ENCODE results near the gene BATF3.
"Not testable (repeated sequence)": the region's sequence is repeated elsewhere in the genome, so short reads cannot be mapped to it uniquely, and the experiment has no call there.

BATF3 gene

DNA sequence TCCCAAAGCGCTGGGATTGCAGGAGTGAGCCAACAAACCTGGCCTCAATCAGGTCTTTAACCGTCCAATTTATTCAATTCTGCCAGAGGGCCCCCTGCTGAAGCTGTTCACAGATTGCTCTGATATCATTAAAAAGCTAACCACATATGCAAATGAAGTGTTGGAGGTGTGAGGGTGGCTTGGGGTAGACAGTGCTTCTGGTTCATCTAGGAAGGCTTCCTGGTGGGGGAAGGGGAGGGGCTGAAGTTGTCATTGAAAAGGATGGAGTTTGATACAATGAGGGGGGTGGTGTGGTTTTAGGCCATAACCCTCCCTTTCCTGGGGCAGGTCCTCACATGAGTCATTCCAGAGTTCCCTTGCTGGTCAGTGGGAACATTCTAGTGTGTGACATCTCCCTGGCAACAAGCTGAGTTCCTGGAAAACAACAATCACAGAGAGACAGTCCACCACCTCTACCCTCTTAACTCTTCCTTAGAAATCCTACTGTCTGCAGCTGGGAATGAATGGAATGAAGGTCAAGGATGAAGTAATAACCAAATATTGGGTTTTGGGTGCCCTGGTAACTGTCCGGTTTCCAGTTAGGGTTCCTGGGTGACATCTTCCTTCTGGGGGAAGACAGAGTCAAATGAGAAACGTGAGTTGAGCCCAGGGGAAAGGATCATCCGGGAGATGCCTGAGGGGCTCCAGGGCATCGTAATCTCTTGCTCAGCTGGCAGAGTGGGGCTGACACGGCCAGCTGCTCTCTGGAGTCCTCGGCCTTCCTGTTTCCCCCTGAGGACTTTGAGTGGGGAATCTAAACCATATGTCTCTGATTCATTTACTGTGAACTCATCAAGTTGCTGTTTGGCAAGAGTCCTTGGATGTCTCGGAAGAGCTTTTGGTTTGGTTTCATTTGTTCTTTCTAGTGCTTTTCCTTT is 32.2 kb downstream of the BATF3 start:
- TF ChIP-seq, protein P1, sequence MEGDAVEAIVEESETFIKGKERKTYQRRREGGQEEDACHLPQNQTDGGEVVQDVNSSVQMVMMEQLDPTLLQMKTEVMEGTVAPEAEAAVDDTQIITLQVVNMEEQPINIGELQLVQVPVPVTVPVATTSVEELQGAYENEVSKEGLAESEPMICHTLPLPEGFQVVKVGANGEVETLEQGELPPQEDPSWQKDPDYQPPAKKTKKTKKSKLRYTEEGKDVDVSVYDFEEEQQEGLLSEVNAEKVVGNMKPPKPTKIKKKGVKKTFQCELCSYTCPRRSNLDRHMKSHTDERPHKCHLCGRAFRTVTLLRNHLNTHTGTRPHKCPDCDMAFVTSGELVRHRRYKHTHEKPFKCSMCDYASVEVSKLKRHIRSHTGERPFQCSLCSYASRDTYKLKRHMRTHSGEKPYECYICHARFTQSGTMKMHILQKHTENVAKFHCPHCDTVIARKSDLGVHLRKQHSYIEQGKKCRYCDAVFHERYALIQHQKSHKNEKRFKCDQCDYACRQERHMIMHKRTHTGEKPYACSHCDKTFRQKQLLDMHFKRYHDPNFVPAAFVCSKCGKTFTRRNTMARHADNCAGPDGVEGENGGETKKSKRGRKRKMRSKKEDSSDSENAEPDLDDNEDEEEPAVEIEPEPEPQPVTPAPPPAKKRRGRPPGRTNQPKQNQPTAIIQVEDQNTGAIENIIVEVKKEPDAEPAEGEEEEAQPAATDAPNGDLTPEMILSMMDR (conservative IDR thresholded peaks at IDR 0.05; ENCODE audit: low read depth, low read length) = no peak
- peak; percentile 96 for DNase-seq (ENCODE audit: low read depth)
- H3K4me3 ChIP-seq (ENCODE audit: low read depth, low read length) = peak overlapping the region; percentile 28

DNA sequence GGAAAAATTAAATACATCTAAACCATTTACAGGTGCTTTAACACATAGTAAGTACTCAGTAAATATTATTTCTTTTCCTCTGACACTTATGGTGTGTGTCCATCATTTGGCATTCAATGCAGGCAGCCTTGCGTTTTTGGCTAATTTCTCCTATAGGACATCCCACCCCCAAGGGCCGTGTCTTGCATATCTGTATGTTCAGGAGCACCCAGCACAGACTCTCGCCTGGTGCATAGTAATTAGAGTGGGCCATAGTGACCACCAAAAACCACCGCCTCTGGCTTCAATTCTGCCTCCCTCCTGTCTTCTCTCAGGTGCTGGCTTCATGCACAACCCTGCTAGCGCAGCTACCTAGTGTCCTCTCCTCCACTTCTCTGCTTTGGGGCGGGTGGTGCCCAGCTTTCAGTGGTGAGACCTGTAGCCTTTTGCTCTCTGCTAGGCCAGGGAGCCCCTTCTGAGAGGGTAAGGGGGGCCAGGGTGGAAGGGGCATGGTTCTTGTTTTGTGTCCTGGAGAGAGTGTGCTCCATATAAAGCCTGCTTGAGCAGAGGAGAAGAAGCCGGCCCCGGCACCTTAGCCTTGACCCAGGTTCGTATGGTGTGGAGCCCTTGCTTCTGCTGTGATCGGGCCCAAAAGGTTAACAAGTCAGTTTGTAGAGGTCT is 33.4 kb downstream of the BATF3 start:
- TF ChIP-seq, protein P1 (conservative IDR thresholded peaks at IDR 0.05; ENCODE audit: low read depth, low read length) = no peak
- no peak for DNase-seq (ENCODE audit: low read depth)
- H3K4me3 ChIP-seq (ENCODE audit: low read depth, low read length) = no peak overlapping the region

DNA sequence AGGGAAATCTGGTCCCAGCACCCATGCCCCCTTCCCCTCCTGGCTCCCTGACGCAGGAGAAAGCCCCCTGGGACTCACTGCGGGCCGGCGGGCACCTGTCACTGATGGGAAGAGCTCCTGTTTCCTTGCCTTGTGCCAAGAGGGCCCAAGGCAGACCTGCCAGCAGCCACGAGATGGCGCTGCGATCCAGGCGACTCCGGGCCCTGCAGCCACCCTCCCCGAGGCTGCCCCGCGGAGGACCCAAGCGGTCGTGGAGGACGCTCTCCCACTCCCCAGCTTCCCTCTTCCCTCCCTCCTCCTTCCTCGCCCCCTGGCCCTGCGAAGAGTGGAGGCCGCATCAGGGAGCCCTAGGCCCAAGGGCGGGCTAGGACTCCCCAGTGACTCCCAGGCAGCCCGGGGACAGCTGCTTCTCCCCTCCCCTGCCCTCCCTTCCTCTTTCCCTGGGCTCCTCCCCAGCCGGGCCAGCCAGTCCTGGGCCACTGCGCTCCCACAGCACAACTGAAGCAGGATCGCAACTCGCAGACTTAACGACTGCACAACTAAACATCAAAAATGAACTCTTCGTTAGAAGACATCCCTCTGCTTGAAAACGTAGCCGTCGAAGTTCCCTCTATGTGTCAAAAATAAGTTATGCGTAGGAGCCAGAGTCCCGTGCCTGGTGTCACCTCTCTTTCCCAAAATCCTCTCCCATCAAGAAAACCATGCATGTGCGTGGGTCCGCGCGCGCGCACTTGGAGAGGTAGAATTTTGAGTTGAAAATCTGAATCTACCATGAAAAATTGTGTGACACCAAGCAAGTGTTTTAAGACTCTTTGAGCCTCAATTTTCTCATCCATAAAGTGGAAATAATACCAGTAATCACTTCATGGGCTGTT is 34.2 kb downstream of the BATF3 start:
- TF ChIP-seq, protein P1 (conservative IDR thresholded peaks at IDR 0.05; ENCODE audit: low read depth, low read length) = peak; percentile 89
- H3K4me3 ChIP-seq (ENCODE audit: low read depth, low read length) = peak overlapping the region; percentile 76
- DNase-seq (ENCODE audit: low read depth) = peak; percentile 85

DNA sequence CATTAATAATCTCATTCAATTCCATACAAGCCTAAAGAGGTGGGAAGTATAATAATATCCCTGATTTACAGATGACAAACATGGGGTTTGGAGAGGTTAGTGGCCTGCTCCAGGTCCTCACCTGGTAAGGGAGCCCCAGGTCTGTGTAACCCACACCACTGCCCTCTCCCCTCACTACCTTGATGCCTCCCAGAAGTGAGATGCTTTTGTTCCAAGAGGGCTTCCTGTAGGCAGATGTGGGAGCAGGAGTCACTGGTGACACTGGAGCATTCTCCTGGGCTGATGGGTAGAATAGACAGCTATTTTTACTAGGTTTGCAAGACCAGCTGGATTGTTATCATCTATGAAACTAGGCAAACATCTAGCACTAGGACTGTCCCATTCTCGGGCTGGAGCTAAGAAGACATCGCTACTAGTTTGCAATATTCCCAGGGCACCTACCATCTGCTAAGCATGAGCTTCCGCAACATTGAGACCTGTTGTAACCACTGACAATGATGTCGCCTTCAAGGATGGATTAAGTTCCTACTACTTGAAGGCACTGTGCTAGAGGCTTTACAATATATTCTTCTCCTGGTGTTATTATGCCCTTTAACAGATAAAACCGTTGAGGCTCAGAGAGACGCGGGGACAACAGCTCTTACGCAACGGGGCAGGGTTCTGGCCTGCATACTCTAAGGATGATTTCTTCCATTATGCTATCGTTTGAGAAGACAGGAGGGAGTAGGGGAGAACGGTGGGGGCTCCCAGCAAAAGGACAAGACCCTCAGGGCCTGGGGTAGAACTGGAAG is 35.0 kb downstream of the BATF3 start:
- no peak overlapping the region for H3K4me3 ChIP-seq (ENCODE audit: low read depth, low read length)
- DNase-seq (ENCODE audit: low read depth) = no peak
- TF ChIP-seq, protein P1 (conservative IDR thresholded peaks at IDR 0.05; ENCODE audit: low read depth, low read length) = no peak

DNA sequence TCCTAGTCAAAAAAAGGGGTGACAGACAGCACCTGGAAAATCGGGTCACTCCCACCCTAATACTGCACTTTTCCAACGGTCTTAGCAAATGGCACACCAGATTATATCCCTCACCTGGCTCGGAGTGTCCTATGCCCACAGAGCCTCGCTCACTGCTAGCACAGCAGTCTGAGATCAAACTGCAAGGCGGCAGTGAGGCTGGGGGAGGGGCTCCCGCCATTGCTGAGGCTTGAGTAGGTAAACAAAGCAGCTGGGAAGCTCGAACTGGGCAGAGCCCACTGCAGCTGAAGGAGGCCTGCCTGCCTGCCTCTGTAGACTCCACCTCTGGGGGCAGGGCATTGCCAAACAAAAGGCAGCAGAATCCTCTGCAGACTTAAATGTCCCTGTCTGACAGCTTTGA is 41.4 kb downstream of the BATF3 start:
- not testable (repeated sequence) for DNase-seq (ENCODE audit: low read depth); H3K4me3 ChIP-seq (ENCODE audit: low read depth, low read length)

DNA sequence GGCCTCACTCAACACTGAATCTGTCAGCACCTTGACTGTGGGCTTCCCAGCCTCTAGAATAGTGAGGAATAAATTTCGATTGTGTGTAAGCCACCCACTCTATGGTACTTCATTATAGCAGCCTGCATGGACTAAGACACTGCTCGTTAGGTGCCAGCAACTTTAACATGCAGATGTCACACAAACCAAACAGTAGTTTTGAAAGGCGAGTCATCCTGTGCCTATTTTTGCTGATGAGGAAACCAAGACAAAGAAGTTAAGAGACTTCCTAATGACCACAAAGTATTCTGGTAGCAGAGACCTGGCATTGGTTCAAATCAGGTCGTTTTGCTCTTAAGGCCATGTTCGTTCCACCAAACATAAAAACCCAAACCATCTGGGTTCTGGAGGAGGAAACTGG is 42.9 kb downstream of the BATF3 start:
- no peak for DNase-seq (ENCODE audit: low read depth)
- H3K4me3 ChIP-seq (ENCODE audit: low read depth, low read length) = no peak overlapping the region
- TF ChIP-seq, protein P1 (conservative IDR thresholded peaks at IDR 0.05; ENCODE audit: low read depth, low read length) = no peak

Measured in choroid plexus epithelial cell (primary cell).